HUES48 (cell line): Measurements from ENCODE around the gene ERGIC1.
"Not testable (repeated sequence)": the region's sequence is repeated elsewhere in the genome, so short reads cannot be mapped to it uniquely, and the experiment has no call there.

ENCODE experiments used
- H3K27ac ChIP-seq: one replicate; pipeline ENCODE4 v1.7.0; 2013; ENCODE audit warnings: low read depth, low read length, inconsistent platforms
- H3K27me3 ChIP-seq: 2 replicates; pipeline ENCODE4 v1.6.1; 2013; ENCODE audit warnings: mild to moderate bottlenecking, low read length; ENCODE audit not compliant: control insufficient read depth, insufficient read depth
- H3K36me3 ChIP-seq: 2 replicates; pipeline ENCODE4 v1.6.1; 2013; ENCODE audit warnings: low read length; ENCODE audit not compliant: control insufficient read depth, insufficient read depth
- H3K4me1 ChIP-seq: 2 replicates; pipeline ENCODE4 v1.6.1; 2013; ENCODE audit warnings: mild to moderate bottlenecking, low read length; ENCODE audit not compliant: control insufficient read depth, insufficient read depth
- H3K4me3 ChIP-seq: 2 replicates; pipeline ENCODE4 v1.5.1; 2013; ENCODE audit warnings: mild to moderate bottlenecking, low read depth, low read length
- H3K9ac ChIP-seq: 2 replicates; pipeline ENCODE4 v1.6.1; 2013; ENCODE audit warnings: mild to moderate bottlenecking, low read depth, low read length, moderate library complexity
- H3K9me3 ChIP-seq: 2 replicates; pipeline ENCODE4 v1.6.1; 2013; ENCODE audit warnings: low read length; ENCODE audit not compliant: control insufficient read depth, insufficient read depth

ERGIC1 gene

GRCh38 chr5:172802567-172803176 lies 31.4 kb upstream of the ERGIC1 start:
- H3K9me3 ChIP-seq = no peaks in the 10 kb centered on the region
- H3K4me1 ChIP-seq = peaks cover 2% of the 10 kb centered on the region; the same call in 1 of the 2 replicates
- no peaks in the 10 kb centered on the region for H3K27me3 ChIP-seq

GRCh38 chr5:172805018-172805683 lies 28.9 kb upstream of the ERGIC1 start:
- Histone ChIP-seq H3K27me3 (no peaks in the 10 kb centered on the region), H3K27ac (no peak overlapping the region), H3K9me3 (no peaks in the 10 kb centered on the region), H3K4me3 (no peak overlapping the region), H3K36me3 (no peaks in the 10 kb centered on the region), H3K9ac (no peak overlapping the region), H3K4me1 (no peaks in the 10 kb centered on the region; the same call in 1 of the 2 replicates)

More at GRCh38 chr5:172802567-172803176, 31.4 kb upstream of the ERGIC1 start:
- Histone ChIP-seq H3K9ac (no peak overlapping the region), H3K4me3 (no peak overlapping the region), H3K36me3 (no peaks in the 10 kb centered on the region), H3K27ac (no peak overlapping the region)

GRCh38 chr5:172805736-172806255 lies 28.3 kb upstream of the ERGIC1 start:
- H3K27ac ChIP-seq = no peak overlapping the region
- no peak overlapping the region for H3K4me3 ChIP-seq
- no peaks in the 10 kb centered on the region for H3K27me3 ChIP-seq
- H3K36me3 ChIP-seq = no peaks in the 10 kb centered on the region
- H3K4me1 ChIP-seq = no peaks in the 10 kb centered on the region; the same call in 1 of the 2 replicates
- H3K9me3 ChIP-seq = no peaks in the 10 kb centered on the region
- H3K9ac ChIP-seq = no peak overlapping the region

- peak overlapping the region; percentile 66 for H3K27ac ChIP-seq
- no peaks in the 10 kb centered on the region for H3K36me3 ChIP-seq
- H3K4me3 ChIP-seq = no peak overlapping the region
- H3K9me3 ChIP-seq = no peaks in the 10 kb centered on the region
- H3K27me3 ChIP-seq = no peaks in the 10 kb centered on the region
- no peaks in the 10 kb centered on the region; the same call in 1 of the 2 replicates for H3K4me1 ChIP-seq
- H3K9ac ChIP-seq = no peak overlapping the region
Measured at GRCh38 chr5:172806897-172807672, 27.0 kb upstream of the ERGIC1 start.

GRCh38 chr5:172807766-172808311 lies 26.2 kb upstream of the ERGIC1 start:
- H3K4me3 ChIP-seq = no peak overlapping the region
- peak overlapping the region; percentile 66 for H3K27ac ChIP-seq
- H3K9me3 ChIP-seq = no peaks in the 10 kb centered on the region
- H3K27me3 ChIP-seq = no peaks in the 10 kb centered on the region
- H3K36me3 ChIP-seq = no peaks in the 10 kb centered on the region
- no peak overlapping the region for H3K9ac ChIP-seq
- no peaks in the 10 kb centered on the region; the same call in 1 of the 2 replicates for H3K4me1 ChIP-seq

- Histone ChIP-seq H3K36me3 (no peaks in the 10 kb centered on the region), H3K4me3 (no peak overlapping the region)
Measured at GRCh38 chr5:172809774-172810173, 24.3 kb upstream of the ERGIC1 start.

GRCh38 chr5:172810996-172811395 lies 23.1 kb upstream of the ERGIC1 start:
- not testable (repeated sequence) for H3K4me3 ChIP-seq, H3K4me1 ChIP-seq, H3K27ac ChIP-seq, H3K9ac ChIP-seq, H3K9me3 ChIP-seq, H3K36me3 ChIP-seq, H3K27me3 ChIP-seq

More at GRCh38 chr5:172809774-172810173, 24.3 kb upstream of the ERGIC1 start:
- H3K27me3 ChIP-seq = no peaks in the 10 kb centered on the region
- no peak overlapping the region for H3K9ac ChIP-seq
- H3K9me3 ChIP-seq = no peaks in the 10 kb centered on the region
- no peaks in the 10 kb centered on the region; the same call in 1 of the 2 replicates for H3K4me1 ChIP-seq
- no peak overlapping the region for H3K27ac ChIP-seq

GRCh38 chr5:172815631-172816030 lies 18.4 kb upstream of the ERGIC1 start:
- Histone ChIP-seq H3K36me3 (no peaks in the 10 kb centered on the region), H3K4me1 (peaks cover 5% of the 10 kb centered on the region; the same call in 1 of the 2 replicates), H3K27ac (no peak overlapping the region), H3K27me3 (peaks cover 5% of the 10 kb centered on the region; the same call in 1 of the 2 replicates), H3K4me3 (no peak overlapping the region), H3K9ac (no peak overlapping the region), H3K9me3 (no peaks in the 10 kb centered on the region)

- H3K9ac ChIP-seq = no peak overlapping the region
- H3K4me3 ChIP-seq = no peak overlapping the region
- peaks cover 5% of the 10 kb centered on the region; the same call in 1 of the 2 replicates for H3K4me1 ChIP-seq
- no peaks in the 10 kb centered on the region for H3K36me3 ChIP-seq
- H3K27me3 ChIP-seq = peaks cover 5% of the 10 kb centered on the region; the same call in 1 of the 2 replicates
- no peaks in the 10 kb centered on the region for H3K9me3 ChIP-seq
- no peak overlapping the region for H3K27ac ChIP-seq
Measured at GRCh38 chr5:172816925-172817562, 17.0 kb upstream of the ERGIC1 start.

- Histone ChIP-seq H3K9me3 (no peaks in the 10 kb centered on the region), H3K9ac (no peak overlapping the region), H3K27ac (no peak overlapping the region), H3K36me3 (no peaks in the 10 kb centered on the region), H3K4me3 (no peak overlapping the region), H3K4me1 (peaks cover 5% of the 10 kb centered on the region; the same call in 1 of the 2 replicates), H3K27me3 (peaks cover 5% of the 10 kb centered on the region; the same call in 1 of the 2 replicates)
Measured at GRCh38 chr5:172817664-172818063, 16.4 kb upstream of the ERGIC1 start.
